Measurements from ENCODE around the gene FSTL4. TPM values are rescaled to one million over a fixed set of nuclear protein-coding genes. Genes with fewer than 3 reads are reported as not detected.

FSTL4 gene
- polyA plus RNA-seq, 3 donors = not detected

- intact Hi-C loops (cut with micrococcal nuclease) = no loop called here
- peaks cover 11 to 28% (median 21%) of the 10 kb centered on the region in 3 donors for H3K27me3 Mint-ChIP-seq (ENCODE audit: low read depth in 3 of 3)
- no peaks in the 10 kb centered on the region for H3K9me3 Mint-ChIP-seq
These were observed 196.4 kb downstream of the FSTL4 start for GRCh38 chr5:133415906-133416305.

GRCh38 chr5:133415506-133415905 is 196.8 kb downstream of the FSTL4 start:
- H3K9me3 ChIP-seq (replicated peaks in 1 of 2; ENCODE audit: control insufficient read depth in 1 of 2, insufficient read depth in 1 of 2, low read length in 2 of 2) = no peaks in the 10 kb centered on the region
- TF ChIP-seq CTCF (IDR thresholded peaks at IDR 0.05) = no peak
- no peaks in the 10 kb centered on the region for H3K4me1 Mint-ChIP-seq
- no peaks in the 10 kb centered on the region for H3K9me3 Mint-ChIP-seq
- intact Hi-C loops (cut with micrococcal nuclease) = no loop called here
- no peaks in the 10 kb centered on the region for H3K36me3 ChIP-seq (replicated peaks in 1 of 2; ENCODE audit: control insufficient read depth in 1 of 2, insufficient read depth in 2 of 2, low read length in 2 of 2)
- WGBS (ENCODE audit: insufficient coverage) = 81% methylated on average over 4 of the region's 5 CpGs
- H3K27me3 ChIP-seq (ENCODE audit: control insufficient read depth in 2 of 2, insufficient read depth in 2 of 2, low read length in 2 of 2) = peaks cover 4 to 13% of the 10 kb centered on the region in 2 donors
- H3K36me3 Mint-ChIP-seq = no peaks in the 10 kb centered on the region
- H3K4me3 ChIP-seq (replicated peaks in 1 of 3; ENCODE audit: low read depth in 2 of 3, low read length in 3 of 3) = no peak overlapping the region
- no peak overlapping the region for H3K9ac ChIP-seq (ENCODE audit: insufficient read depth, low read length, poor library complexity, severe bottlenecking)
- H3K4me3 Mint-ChIP-seq = no peak overlapping the region
- no peaks in the 10 kb centered on the region for H4K20me1 ChIP-seq (ENCODE audit: insufficient read depth, low read length)
- no peak overlapping the region for H3K4me2 ChIP-seq (replicated peaks; ENCODE audit: extremely low read depth, low read length, poor library complexity, severe bottlenecking)
- H2AFZ ChIP-seq (ENCODE audit: insufficient read depth, low read depth, low read length, poor library complexity, severe bottlenecking) = no peak overlapping the region
- no peak for DNase-seq
- no peak overlapping the region for H3K27ac Mint-ChIP-seq
- H3K27me3 Mint-ChIP-seq (ENCODE audit: low read depth in 3 of 3) = peaks cover 12 to 30% (median 21%) of the 10 kb centered on the region in 3 donors
- no peak overlapping the region for H3K27ac ChIP-seq (ENCODE audit: low read depth in 1 of 2, low read length in 2 of 2)
- no peaks in the 10 kb centered on the region for H3K79me2 ChIP-seq (ENCODE audit: insufficient read depth, low read length)
- no peaks in the 10 kb centered on the region for H3K4me1 ChIP-seq (ENCODE audit: control insufficient read depth in 1 of 2, insufficient read depth in 2 of 2, low read length in 2 of 2)

More at GRCh38 chr5:133415906-133416305, 196.4 kb downstream of the FSTL4 start:
- Histone ChIP-seq H3K27me3 (ENCODE audit: control insufficient read depth in 2 of 2, insufficient read depth in 2 of 2, low read length in 2 of 2) (peaks cover 4 to 13% of the 10 kb centered on the region in 2 donors), H3K36me3 (replicated peaks in 1 of 2; ENCODE audit: control insufficient read depth in 1 of 2, insufficient read depth in 2 of 2, low read length in 2 of 2) (no peaks in the 10 kb centered on the region), H3K27ac (ENCODE audit: low read depth in 1 of 2, low read length in 2 of 2) (no peak overlapping the region), H3K4me3 (replicated peaks in 1 of 3; ENCODE audit: low read depth in 2 of 3, low read length in 3 of 3) (no peak overlapping the region), H3K9me3 (replicated peaks in 1 of 2; ENCODE audit: control insufficient read depth in 1 of 2, insufficient read depth in 1 of 2, low read length in 2 of 2) (no peaks in the 10 kb centered on the region), H3K4me1 (ENCODE audit: control insufficient read depth in 1 of 2, insufficient read depth in 2 of 2, low read length in 2 of 2) (no peaks in the 10 kb centered on the region), H3K9ac (ENCODE audit: insufficient read depth, low read length, poor library complexity, severe bottlenecking) (no peak overlapping the region), H3K79me2 (ENCODE audit: insufficient read depth, low read length) (no peaks in the 10 kb centered on the region), H3K4me2 (replicated peaks; ENCODE audit: extremely low read depth, low read length, poor library complexity, severe bottlenecking) (no peak overlapping the region), H4K20me1 (ENCODE audit: insufficient read depth, low read length) (no peaks in the 10 kb centered on the region), H2AFZ (ENCODE audit: insufficient read depth, low read depth, low read length, poor library complexity, severe bottlenecking) (no peak overlapping the region)
- H3K4me1 Mint-ChIP-seq = no peaks in the 10 kb centered on the region
- no peaks in the 10 kb centered on the region for H3K36me3 Mint-ChIP-seq
- no peak for DNase-seq
- no peak overlapping the region for H3K4me3 Mint-ChIP-seq
- no peak overlapping the region for H3K27ac Mint-ChIP-seq
- no CpG with 5 or more reads among the region's 5 CpGs for WGBS (ENCODE audit: insufficient coverage)
- no peak for TF ChIP-seq CTCF (IDR thresholded peaks at IDR 0.05)

Data from CD14-positive monocyte (primary cell).